Mesendoderm (in vitro differentiated cells): ENCODE data around the gene SPIB.

Experiments
- DNase-seq: peaks from one replicate; pipeline ENCODE4 v3.0.0; 2013
- H2AK5ac ChIP-seq: 2 replicates; pipeline ENCODE4 v1.6.1; 2013; ENCODE audit warnings: low read length, inconsistent platforms
- H2BK120ac ChIP-seq: 2 replicates; pipeline ENCODE4 v1.6.1; 2013; ENCODE audit warnings: low read depth, mild to moderate bottlenecking, low read length, moderate library complexity, mixed read lengths
- H2BK15ac ChIP-seq: replicated peaks from 2 replicates; pipeline ENCODE4 v1.6.1; 2013; ENCODE audit warnings: low read depth, mild to moderate bottlenecking, moderate library complexity
- H2BK5ac ChIP-seq: 2 replicates; pipeline ENCODE4 v1.6.1; 2013; ENCODE audit warnings: low read length, inconsistent platforms
- H3K18ac ChIP-seq: 2 replicates; pipeline ENCODE4 v1.6.1; 2013; ENCODE audit warnings: mild to moderate bottlenecking, low read length, mixed read lengths
- H3K23ac ChIP-seq: one replicate; pipeline ENCODE4 v1.6.1; 2013; ENCODE audit warnings: low read length
- H3K27ac ChIP-seq: 2 replicates; pipeline ENCODE4 v1.5.1; 2013; ENCODE audit warnings: low read depth, mild to moderate bottlenecking, inconsistent platforms, low read length, moderate library complexity
- H3K27me3 ChIP-seq: 2 replicates; pipeline ENCODE4 v1.6.1; 2013; ENCODE audit warnings: low read length, control low read depth, mild to moderate bottlenecking, inconsistent platforms; ENCODE audit not compliant: insufficient read depth, poor library complexity
- H3K36me3 ChIP-seq: 2 replicates; pipeline ENCODE4 v1.6.1; 2013; ENCODE audit warnings: low read length, inconsistent platforms; ENCODE audit not compliant: control insufficient read depth, insufficient read depth
- H3K4ac ChIP-seq: one replicate; pipeline ENCODE4 v1.6.1; 2013; ENCODE audit warnings: low read depth, mild to moderate bottlenecking, low read length, moderate library complexity
- H3K4me1 ChIP-seq: 2 replicates; pipeline ENCODE4 v1.6.1; 2013; ENCODE audit warnings: low read depth, low read length, inconsistent platforms; ENCODE audit not compliant: control insufficient read depth
- H3K4me2 ChIP-seq: 2 replicates; pipeline ENCODE4 v1.6.1; 2013; ENCODE audit warnings: low read length
- H3K4me3 ChIP-seq: 2 replicates; pipeline ENCODE4 v1.5.1; 2013; ENCODE audit warnings: mild to moderate bottlenecking, low read length
- H3K56ac ChIP-seq: one replicate; pipeline ENCODE4 v1.6.1; 2013; ENCODE audit warnings: low read length
- H3K79me1 ChIP-seq: 2 replicates; pipeline ENCODE4 v1.6.1; 2013; ENCODE audit warnings: low read length, inconsistent platforms
- H3K79me2 ChIP-seq: 2 replicates; pipeline ENCODE4 v1.6.1; 2013; ENCODE audit warnings: mild to moderate bottlenecking, low read length; ENCODE audit not compliant: control insufficient read depth, insufficient read depth
- H3K9ac ChIP-seq: 2 replicates; pipeline ENCODE4 v1.6.1; 2013; ENCODE audit warnings: low read length, inconsistent platforms
- H4K5ac ChIP-seq: one replicate; pipeline ENCODE4 v1.6.1; 2013; ENCODE audit warnings: low read length
- H4K8ac ChIP-seq: one replicate; pipeline ENCODE4 v1.6.1; 2013; ENCODE audit warnings: low read depth, mild to moderate bottlenecking, control low read depth, low read length, moderate library complexity
- WGBS: extraction: QIAGEN DNeasy Blood & Tissue Kit; methylation state at CpG from one replicate; pipeline ENCODE4 v1.1.7; 2013; ENCODE audit warnings: low lambda C conversion rate, missing lambda C conversion rate; ENCODE audit not compliant: insufficient coverage; ENCODE audit errors: extremely low coverage; 5-methylcytosine and 5-hydroxymethylcytosine counted together

Gene SPIB

GRCh38 chr19:50381881-50382729 is 36.6 kb upstream of the SPIB start:
- H2BK5ac ChIP-seq, result no peak overlapping the region
- no peak overlapping the region for H3K18ac ChIP-seq
- H3K79me1 ChIP-seq, result peaks cover 12% of the 10 kb centered on the region
- H3K9ac ChIP-seq, result no peak overlapping the region
- H3K23ac ChIP-seq, result no peak overlapping the region
- H3K4me2 ChIP-seq, result no peak overlapping the region
- H2AK5ac ChIP-seq, result no peak overlapping the region
- no peak overlapping the region for H3K27ac ChIP-seq
- no peaks in the 10 kb centered on the region for H3K27me3 ChIP-seq
- no peak overlapping the region for H3K4me3 ChIP-seq
- H3K36me3 ChIP-seq, result no peaks in the 10 kb centered on the region
- no peak overlapping the region for H2BK15ac ChIP-seq
- H4K5ac ChIP-seq, result no peak overlapping the region
- peaks cover 2% of the 10 kb centered on the region for H3K4me1 ChIP-seq
- no peak overlapping the region for H4K8ac ChIP-seq
- DNase-seq, result no peak
- H3K56ac ChIP-seq, result no peak overlapping the region
- WGBS, result no CpG with 5 or more reads among the region's 58 CpGs
- no peak overlapping the region for H2BK120ac ChIP-seq
- H3K4ac ChIP-seq, result no peak overlapping the region
- H3K79me2 ChIP-seq, result peaks cover 18% of the 10 kb centered on the region

DNA sequence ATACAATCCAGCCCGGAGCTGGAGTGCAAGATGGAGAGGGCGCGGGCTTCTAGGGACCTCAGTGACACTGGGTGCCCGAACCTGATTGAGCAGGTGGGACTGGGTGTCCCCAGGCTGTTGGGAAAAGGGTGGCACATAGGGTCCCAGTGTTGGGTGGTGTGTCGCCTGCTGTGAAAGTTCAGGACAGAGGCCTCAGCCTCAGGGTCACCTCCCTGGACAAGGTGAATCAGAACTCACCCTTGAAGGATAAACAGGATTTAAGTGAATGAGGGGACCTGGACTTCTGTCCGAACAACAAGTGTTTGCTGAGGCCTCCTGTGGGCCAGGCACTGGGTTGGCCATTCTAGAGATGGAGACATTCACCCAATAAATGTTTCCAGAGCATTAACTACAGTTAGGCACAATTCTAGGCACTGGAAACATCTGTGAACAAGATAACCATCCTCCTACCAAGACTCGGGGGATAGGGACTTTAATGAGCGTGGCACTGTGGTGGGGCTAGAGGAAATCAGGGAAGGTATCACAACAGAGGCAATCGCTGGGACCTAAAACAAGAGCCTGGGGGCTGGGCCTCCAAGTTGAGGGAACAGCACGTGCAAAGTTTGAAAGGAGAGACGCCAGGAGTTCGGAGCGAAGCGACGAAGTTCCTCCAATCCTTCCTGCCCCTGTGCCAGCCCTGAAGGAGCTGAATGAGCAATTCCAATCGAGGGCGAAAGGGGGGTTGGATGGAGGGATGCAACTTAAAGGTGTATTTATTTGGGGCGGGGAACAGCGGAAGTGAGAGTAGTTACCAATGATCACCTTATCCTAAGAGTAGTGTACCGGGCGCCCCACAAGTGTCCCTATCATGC is 35.5 kb upstream of the SPIB start:
- peaks cover 2% of the 10 kb centered on the region for H3K36me3 ChIP-seq
- H4K5ac ChIP-seq, result no peak overlapping the region
- no peak overlapping the region for H3K27ac ChIP-seq
- peak overlapping the region; percentile 79 for H3K4me2 ChIP-seq
- peak overlapping the region; percentile 92 for H3K56ac ChIP-seq
- H3K9ac ChIP-seq, result peak overlapping the region; percentile 89
- H4K8ac ChIP-seq, result no peak overlapping the region
- no peak overlapping the region for H2BK120ac ChIP-seq
- H3K4me3 ChIP-seq, result peak overlapping the region; percentile 40
- DNase-seq, result peak; percentile 59
- H3K27me3 ChIP-seq, result no peaks in the 10 kb centered on the region
- peaks cover 2% of the 10 kb centered on the region for H3K4me1 ChIP-seq
- H3K18ac ChIP-seq, result no peak overlapping the region
- no peak overlapping the region for H2AK5ac ChIP-seq
- no peak overlapping the region for H2BK5ac ChIP-seq
- H3K79me2 ChIP-seq, result peaks cover 25% of the 10 kb centered on the region
- peaks cover 13% of the 10 kb centered on the region for H3K79me1 ChIP-seq
- H2BK15ac ChIP-seq, result no peak overlapping the region
- H3K4ac ChIP-seq, result no peak overlapping the region
- WGBS, result no CpG with 5 or more reads among the region's 21 CpGs
- H3K23ac ChIP-seq, result no peak overlapping the region

DNA sequence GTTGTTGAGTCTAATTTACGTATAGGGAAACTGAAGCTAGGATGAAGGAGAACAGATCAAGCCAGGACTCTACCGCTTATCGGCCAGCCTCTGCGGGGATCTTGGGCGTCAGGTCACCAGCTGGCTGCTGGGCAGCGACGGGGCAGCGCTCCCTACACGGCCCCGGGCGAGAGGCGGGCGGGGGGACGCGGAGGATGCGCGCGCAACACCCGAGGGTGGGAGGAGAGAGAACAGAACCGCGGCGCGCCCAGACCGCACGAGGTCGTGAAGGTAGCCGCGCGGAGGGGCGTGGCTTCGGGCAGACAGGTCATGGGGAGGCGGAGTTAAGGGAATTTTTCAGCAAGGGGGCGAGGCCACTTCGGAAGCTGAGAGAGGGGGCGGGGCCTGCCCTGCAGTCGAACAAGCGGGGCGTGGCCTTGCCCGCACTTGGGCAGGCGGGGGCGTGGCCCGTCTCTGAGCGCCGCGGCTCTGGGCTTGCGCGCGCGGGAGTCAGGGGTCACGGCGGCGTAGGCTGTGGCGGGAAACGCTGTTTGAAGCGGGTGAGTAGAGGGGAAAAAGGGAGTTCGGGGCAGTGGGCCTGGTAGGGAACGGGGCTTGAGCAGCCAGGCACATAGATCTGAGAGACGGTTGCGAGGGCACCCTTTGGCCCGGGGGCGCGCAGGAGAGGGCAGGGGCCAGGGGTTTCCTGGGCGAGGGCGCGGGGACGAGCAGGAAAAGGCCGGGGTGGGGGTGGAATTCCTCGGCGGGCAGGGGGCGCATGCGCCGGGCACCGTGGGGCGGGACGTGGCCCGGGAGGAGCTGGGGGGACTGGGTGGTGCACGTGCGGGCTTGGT is 34.7 kb upstream of the SPIB start, which contains the start of gene POLD1:
Gene POLD1, plus strand, starts transcription at position 496 of the 833 bp plus-strand sequence. CDS start 14,505 bp downstream, outside the sequence.
- H3K36me3 ChIP-seq, result peaks cover 2% of the 10 kb centered on the region
- peak; percentile 98 for DNase-seq
- peak within 1 kb of the TSS; percentile 98 for H3K56ac ChIP-seq
- no CpG with 5 or more reads among the region's 78 CpGs for WGBS
- peak within 1 kb of the TSS; percentile 89 for H3K9ac ChIP-seq
- H2AK5ac ChIP-seq, result no peak within 1 kb of the TSS
- peak within 1 kb of the TSS; percentile 55 for H3K18ac ChIP-seq
- H3K23ac ChIP-seq, result no peak within 1 kb of the TSS
- no peak within 1 kb of the TSS for H4K8ac ChIP-seq
- H3K27me3 ChIP-seq, result no peaks in the 10 kb centered on the region
- H3K27ac ChIP-seq, result peak within 1 kb of the TSS; percentile 66
- H4K5ac ChIP-seq, result no peak within 1 kb of the TSS
- peaks cover 27% of the 10 kb centered on the region for H3K79me2 ChIP-seq
- peak within 1 kb of the TSS; percentile 64 for H3K4me3 ChIP-seq
- peak within 1 kb of the TSS; percentile 98 for H3K4me2 ChIP-seq
- no peak within 1 kb of the TSS for H2BK5ac ChIP-seq
- H3K79me1 ChIP-seq, result peaks cover 13% of the 10 kb centered on the region
- H3K4ac ChIP-seq, result peak within 1 kb of the TSS; percentile 62
- H3K4me1 ChIP-seq, result peaks cover 2% of the 10 kb centered on the region
- no peak within 1 kb of the TSS for H2BK15ac ChIP-seq
- no peak within 1 kb of the TSS for H2BK120ac ChIP-seq

GRCh38 chr19:50384685-50385535 is 33.8 kb upstream of the SPIB start:
- Histone ChIP-seq H3K79me2 (peaks cover 30% of the 10 kb centered on the region), H3K23ac (no peak overlapping the region), H4K5ac (no peak overlapping the region), H3K4ac (peak overlapping the region; percentile 62), H3K9ac (peak overlapping the region; percentile 87), H3K36me3 (peaks cover 2% of the 10 kb centered on the region), H2BK15ac (no peak overlapping the region), H3K79me1 (peaks cover 15% of the 10 kb centered on the region), H3K27me3 (no peaks in the 10 kb centered on the region), H4K8ac (no peak overlapping the region), H3K18ac (no peak overlapping the region), H2BK5ac (no peak overlapping the region), H3K4me3 (peak overlapping the region; percentile 64), H3K56ac (peak overlapping the region; percentile 98), H3K4me1 (peaks cover 2% of the 10 kb centered on the region), H2BK120ac (no peak overlapping the region), H2AK5ac (no peak overlapping the region), H3K4me2 (peak overlapping the region; percentile 98), H3K27ac (peak overlapping the region; percentile 66)
- DNase-seq, result peak; percentile 37
- WGBS, result no CpG with 5 or more reads among the region's 26 CpGs
